ENCODE data around the gene CDH23.

The CDH23 gene

GRCh38 chr10:71828702-71829101 lies 432.0 kb downstream of the CDH23 start:
- no peak for TF ChIP-seq CTCF (IDR thresholded peaks at IDR 0.05)
- Histone ChIP-seq H3K27ac (peak overlapping the region; percentile 92), H3K27me3 (no peaks in the 10 kb centered on the region), H3K4me1 (ENCODE audit: control insufficient read depth in 1 of 2, insufficient read depth in 1 of 2, low read depth in 1 of 2, low read length in 1 of 2) (peaks cover 77 to 96% of the 10 kb centered on the region in 2 experiments), H3K9me3 (no peaks in the 10 kb centered on the region), H3K36me3 (peaks cover 94% of the 10 kb centered on the region), H3K4me3 (ENCODE audit: low read depth in 1 of 2, low read length in 1 of 2) (peak overlapping the region; percentile 73 to 77)

GRCh38 chr10:71829171-71829570 lies 432.5 kb downstream of the CDH23 start:
- peak; percentile 32 for TF ChIP-seq CTCF (IDR thresholded peaks at IDR 0.05)
- peaks cover 73 to 96% of the 10 kb centered on the region in 2 experiments for H3K4me1 ChIP-seq (ENCODE audit: control insufficient read depth in 1 of 2, insufficient read depth in 1 of 2, low read depth in 1 of 2, low read length in 1 of 2)
- H3K4me3 ChIP-seq (ENCODE audit: low read depth in 1 of 2, low read length in 1 of 2): peak overlapping the region; percentile 73 to 77
- H3K36me3 ChIP-seq: peaks cover 96% of the 10 kb centered on the region
- no peaks in the 10 kb centered on the region for H3K9me3 ChIP-seq
- no peaks in the 10 kb centered on the region for H3K27me3 ChIP-seq
- peak overlapping the region; percentile 92 for H3K27ac ChIP-seq

- peak overlapping the region; percentile 1 to 73 for H3K4me3 ChIP-seq (ENCODE audit: low read depth in 1 of 2, low read length in 1 of 2)
- H3K36me3 ChIP-seq: peaks cover 91% of the 10 kb centered on the region
- H3K4me1 ChIP-seq (ENCODE audit: control insufficient read depth in 1 of 2, insufficient read depth in 1 of 2, low read depth in 1 of 2, low read length in 1 of 2): peaks cover 65 to 92% of the 10 kb centered on the region in 2 experiments
These were observed 433.2 kb downstream of the CDH23 start for GRCh38 chr10:71829896-71830295.

GRCh38 chr10:71830726-71831125 lies 434.0 kb downstream of the CDH23 start:
- H3K4me1 ChIP-seq (ENCODE audit: control insufficient read depth in 1 of 2, insufficient read depth in 1 of 2, low read depth in 1 of 2, low read length in 1 of 2): peaks cover 60 to 89% of the 10 kb centered on the region in 2 experiments
- peak overlapping the region; percentile 92 for H3K27ac ChIP-seq
- TF ChIP-seq CTCF (IDR thresholded peaks at IDR 0.05): no peak
- H3K4me3 ChIP-seq (ENCODE audit: low read depth in 1 of 2, low read length in 1 of 2): no peak overlapping the region
- no peaks in the 10 kb centered on the region for H3K9me3 ChIP-seq
- H3K27me3 ChIP-seq: no peaks in the 10 kb centered on the region
- peaks cover 82% of the 10 kb centered on the region for H3K36me3 ChIP-seq

More at GRCh38 chr10:71829896-71830295, 433.2 kb downstream of the CDH23 start:
- H3K27ac ChIP-seq: peak overlapping the region; percentile 92
- H3K27me3 ChIP-seq: no peaks in the 10 kb centered on the region
- H3K9me3 ChIP-seq: no peaks in the 10 kb centered on the region
- TF ChIP-seq CTCF (IDR thresholded peaks at IDR 0.05): no peak

GRCh38 chr10:71831646-71832552 lies 435.2 kb downstream of the CDH23 start:
- no peaks in the 10 kb centered on the region for H3K9me3 ChIP-seq
- peaks cover 71% of the 10 kb centered on the region for H3K36me3 ChIP-seq
- no peak for TF ChIP-seq CTCF (IDR thresholded peaks at IDR 0.05)
- no peaks in the 10 kb centered on the region for H3K27me3 ChIP-seq
- peaks cover 60 to 89% of the 10 kb centered on the region in 2 experiments for H3K4me1 ChIP-seq (ENCODE audit: control insufficient read depth in 1 of 2, insufficient read depth in 1 of 2, low read depth in 1 of 2, low read length in 1 of 2)
- no peak overlapping the region for H3K4me3 ChIP-seq (ENCODE audit: low read depth in 1 of 2, low read length in 1 of 2)
- H3K27ac ChIP-seq: peak overlapping the region; percentile 92

All from neutrophil (primary cell).